ENCODE measurements around the gene RNF225. TPM values are rescaled to one million over a fixed set of nuclear protein-coding genes. Genes with fewer than 3 reads are reported as not detected.
"Not testable (repeated sequence)": the region's sequence is repeated elsewhere in the genome, so short reads cannot be mapped to it uniquely, and the experiment has no call there.

RNF225 gene
- total RNA-seq, 1 donor from 2014 or later, result 0.55 TPM

DNA sequence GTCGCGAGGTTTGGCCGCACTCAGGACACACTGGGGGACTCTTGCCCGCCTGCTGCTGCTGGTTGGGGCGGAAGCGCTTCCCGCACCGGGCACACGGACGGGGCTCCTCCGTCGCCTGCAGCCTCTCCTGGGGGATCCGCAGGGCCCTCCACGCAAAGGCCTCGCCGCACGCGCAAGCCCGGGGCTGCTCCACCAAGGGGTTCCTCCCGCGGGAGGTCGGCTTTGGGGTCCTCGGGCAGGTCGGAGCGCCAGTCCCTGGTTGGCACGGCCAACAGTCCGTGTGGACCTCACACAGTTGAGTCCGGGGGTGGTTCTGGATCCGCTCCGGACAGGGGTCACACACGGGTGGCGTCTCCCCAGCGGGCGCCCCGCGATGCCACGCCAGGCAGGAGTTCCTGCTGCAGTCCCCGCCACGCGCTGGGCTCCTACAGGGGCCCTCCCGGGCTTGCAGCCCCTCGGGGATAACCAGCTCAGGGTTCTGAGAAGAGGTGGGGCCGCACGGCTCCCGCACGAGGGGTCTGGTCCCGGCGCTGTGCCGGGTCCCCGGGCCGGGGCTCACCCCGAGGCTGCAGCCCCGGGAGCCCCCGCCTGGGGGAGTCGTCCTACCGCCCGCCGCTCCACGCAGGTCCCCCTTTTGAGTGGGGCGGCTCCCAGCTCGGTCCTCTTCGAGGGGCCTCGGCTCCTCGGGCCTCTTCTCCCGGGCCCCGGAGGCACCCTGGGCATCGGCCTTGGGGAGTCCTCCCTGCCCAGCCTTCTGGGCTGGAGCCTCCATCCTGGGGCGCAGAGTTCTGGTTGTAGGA, 26.7 kb upstream of the RNF225 start:
- intact Hi-C loops (cut with DNase I), result no loop called here
- H3K27me3 ChIP-seq, result no peaks in the 10 kb centered on the region
- H3K27ac ChIP-seq, result no peak overlapping the region
- DNase-seq (no peak), ATAC-seq (no peak)
- no peaks in the 10 kb centered on the region for H3K4me1 ChIP-seq
- no peaks in the 10 kb centered on the region for H3K9me3 ChIP-seq
- H3K4me3 ChIP-seq, result no peak overlapping the region
- H3K36me3 ChIP-seq, result no peaks in the 10 kb centered on the region
- TF ChIP-seq, protein P1, sequence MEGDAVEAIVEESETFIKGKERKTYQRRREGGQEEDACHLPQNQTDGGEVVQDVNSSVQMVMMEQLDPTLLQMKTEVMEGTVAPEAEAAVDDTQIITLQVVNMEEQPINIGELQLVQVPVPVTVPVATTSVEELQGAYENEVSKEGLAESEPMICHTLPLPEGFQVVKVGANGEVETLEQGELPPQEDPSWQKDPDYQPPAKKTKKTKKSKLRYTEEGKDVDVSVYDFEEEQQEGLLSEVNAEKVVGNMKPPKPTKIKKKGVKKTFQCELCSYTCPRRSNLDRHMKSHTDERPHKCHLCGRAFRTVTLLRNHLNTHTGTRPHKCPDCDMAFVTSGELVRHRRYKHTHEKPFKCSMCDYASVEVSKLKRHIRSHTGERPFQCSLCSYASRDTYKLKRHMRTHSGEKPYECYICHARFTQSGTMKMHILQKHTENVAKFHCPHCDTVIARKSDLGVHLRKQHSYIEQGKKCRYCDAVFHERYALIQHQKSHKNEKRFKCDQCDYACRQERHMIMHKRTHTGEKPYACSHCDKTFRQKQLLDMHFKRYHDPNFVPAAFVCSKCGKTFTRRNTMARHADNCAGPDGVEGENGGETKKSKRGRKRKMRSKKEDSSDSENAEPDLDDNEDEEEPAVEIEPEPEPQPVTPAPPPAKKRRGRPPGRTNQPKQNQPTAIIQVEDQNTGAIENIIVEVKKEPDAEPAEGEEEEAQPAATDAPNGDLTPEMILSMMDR (IDR thresholded peaks at IDR 0.05), result no peak

DNA sequence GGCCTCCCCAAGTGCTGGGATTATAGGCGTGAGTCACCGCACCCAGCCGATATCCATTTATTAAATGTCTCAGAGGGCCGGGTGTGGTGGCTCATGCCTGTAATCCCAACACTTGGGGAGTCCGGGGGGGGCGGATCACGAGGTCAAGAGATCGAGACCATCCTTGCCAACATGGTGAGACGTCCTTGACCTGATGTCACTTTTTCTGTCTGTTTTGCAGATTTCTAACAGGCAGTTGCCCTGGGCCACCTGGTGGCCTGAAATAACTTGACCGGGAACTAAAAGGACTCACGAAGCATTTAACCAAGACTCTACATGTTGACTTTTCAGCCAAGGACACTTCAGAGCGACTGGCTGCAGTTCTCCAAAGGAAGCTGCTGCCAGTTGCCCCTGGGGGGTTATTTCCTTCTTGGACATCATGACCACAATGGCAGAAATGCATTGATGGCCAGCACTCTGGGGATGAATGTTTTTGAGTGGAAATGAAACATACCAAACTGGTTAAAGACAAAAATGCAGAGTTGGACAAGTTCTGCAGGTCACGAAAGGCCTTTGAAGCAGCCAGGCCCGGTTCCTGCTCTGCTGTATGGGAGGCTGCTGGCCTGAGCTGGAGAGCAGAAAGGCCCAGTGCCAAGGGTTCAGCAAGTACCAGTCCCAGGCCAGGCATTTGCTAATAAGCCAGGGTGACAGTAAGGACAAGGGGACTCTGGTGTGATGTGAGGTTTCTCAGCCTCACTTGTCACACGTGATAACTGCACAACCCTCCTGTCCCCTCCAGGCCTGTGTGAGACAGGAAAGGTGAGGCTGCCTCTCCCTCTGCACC, 22.9 kb upstream of the RNF225 start:
- ATAC-seq (peak; percentile 80), DNase-seq (no peak)
- intact Hi-C loops (cut with DNase I), result no loop called here
- TF ChIP-seq, protein P1 (IDR thresholded peaks at IDR 0.05), result peak; percentile 18
- no peaks in the 10 kb centered on the region for H3K27me3 ChIP-seq
- no peaks in the 10 kb centered on the region for H3K9me3 ChIP-seq
- no peaks in the 10 kb centered on the region for H3K4me1 ChIP-seq
- H3K4me3 ChIP-seq, result no peak overlapping the region
- H3K36me3 ChIP-seq, result no peaks in the 10 kb centered on the region
- H3K27ac ChIP-seq, result peak overlapping the region; percentile 26

DNA sequence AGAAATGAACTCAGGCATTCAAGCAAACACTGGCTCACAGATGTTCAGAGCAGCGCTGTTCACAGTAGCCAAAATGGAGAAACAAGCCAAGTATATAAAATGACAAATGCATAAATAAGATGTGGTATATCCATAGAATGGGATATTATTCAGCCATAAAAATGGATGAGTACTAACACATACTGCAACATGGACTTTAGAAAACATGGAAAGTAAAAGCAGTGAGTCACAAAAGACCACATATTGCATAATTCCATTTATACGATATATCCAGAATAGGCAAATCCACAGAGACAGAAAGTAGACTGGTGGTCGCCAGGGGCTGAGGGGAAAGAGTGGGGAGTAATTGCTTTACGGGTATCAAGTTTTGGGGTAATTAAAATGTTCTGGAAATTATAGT, 21.3 kb upstream of the RNF225 start:
- TF ChIP-seq, protein P1 (IDR thresholded peaks at IDR 0.05), result no peak
- H3K4me3 ChIP-seq, result no peak overlapping the region
- intact Hi-C loops (cut with DNase I), result no loop called here
- no peaks in the 10 kb centered on the region for H3K9me3 ChIP-seq
- H3K36me3 ChIP-seq, result no peaks in the 10 kb centered on the region
- DNase-seq (no peak), ATAC-seq (no peak)
- no peak overlapping the region for H3K27ac ChIP-seq
- H3K27me3 ChIP-seq, result no peaks in the 10 kb centered on the region
- H3K4me1 ChIP-seq, result no peaks in the 10 kb centered on the region

DNA sequence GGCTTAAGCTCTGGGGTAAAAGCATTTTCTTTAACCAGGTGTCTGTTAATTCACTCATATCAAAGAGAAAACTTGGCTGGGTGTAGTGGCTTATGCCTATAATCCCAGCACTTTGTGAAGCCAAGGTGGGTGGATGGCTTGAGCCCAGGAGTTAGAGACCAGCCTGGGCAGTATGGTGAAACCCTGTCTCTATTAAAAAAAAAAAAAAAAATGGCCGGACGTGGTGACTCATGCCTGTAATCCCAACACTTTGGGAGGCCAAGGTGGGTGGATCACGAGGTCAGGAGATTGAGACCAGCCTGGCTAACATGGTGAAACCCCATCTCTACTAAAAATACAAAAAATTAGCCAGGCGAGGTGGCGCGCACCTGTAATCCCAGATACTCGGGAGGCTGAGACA, 18.7 kb upstream of the RNF225 start:
- intact Hi-C loops (cut with DNase I); H3K27me3 ChIP-seq; H3K4me1 ChIP-seq; H3K27ac ChIP-seq; H3K9me3 ChIP-seq; DNase-seq; ATAC-seq; H3K36me3 ChIP-seq; H3K4me3 ChIP-seq: not testable (repeated sequence)

DNA sequence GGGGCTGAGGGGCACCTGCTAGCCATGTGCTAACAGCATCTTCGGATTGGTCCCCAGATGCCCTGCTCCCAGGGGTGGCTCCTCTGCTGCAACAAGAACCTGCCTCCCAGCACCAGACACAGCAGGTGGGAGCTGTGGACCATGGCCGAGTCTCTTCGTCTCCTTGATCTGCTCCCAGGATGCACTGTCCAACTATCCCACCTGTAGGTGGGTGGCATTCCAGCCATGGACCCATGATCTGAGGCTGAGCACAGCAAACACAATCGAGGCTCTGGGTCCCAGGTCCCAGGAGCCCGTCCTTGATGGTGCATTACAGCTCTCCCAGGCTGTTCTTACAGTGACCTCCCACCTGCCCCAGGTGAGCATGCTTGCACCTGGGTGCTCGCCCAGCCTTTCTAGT, 16.2 kb upstream of the RNF225 start:
- Histone ChIP-seq H3K27me3 (no peaks in the 10 kb centered on the region), H3K4me1 (peaks cover 15% of the 10 kb centered on the region), H3K4me3 (no peak overlapping the region), H3K27ac (no peak overlapping the region), H3K36me3 (no peaks in the 10 kb centered on the region), H3K9me3 (no peaks in the 10 kb centered on the region)
- no peak for DNase-seq
- TF ChIP-seq, protein P1 (IDR thresholded peaks at IDR 0.05), result no peak
- ATAC-seq, result no peak
- intact Hi-C loops (cut with DNase I), result no loop called here

DNA sequence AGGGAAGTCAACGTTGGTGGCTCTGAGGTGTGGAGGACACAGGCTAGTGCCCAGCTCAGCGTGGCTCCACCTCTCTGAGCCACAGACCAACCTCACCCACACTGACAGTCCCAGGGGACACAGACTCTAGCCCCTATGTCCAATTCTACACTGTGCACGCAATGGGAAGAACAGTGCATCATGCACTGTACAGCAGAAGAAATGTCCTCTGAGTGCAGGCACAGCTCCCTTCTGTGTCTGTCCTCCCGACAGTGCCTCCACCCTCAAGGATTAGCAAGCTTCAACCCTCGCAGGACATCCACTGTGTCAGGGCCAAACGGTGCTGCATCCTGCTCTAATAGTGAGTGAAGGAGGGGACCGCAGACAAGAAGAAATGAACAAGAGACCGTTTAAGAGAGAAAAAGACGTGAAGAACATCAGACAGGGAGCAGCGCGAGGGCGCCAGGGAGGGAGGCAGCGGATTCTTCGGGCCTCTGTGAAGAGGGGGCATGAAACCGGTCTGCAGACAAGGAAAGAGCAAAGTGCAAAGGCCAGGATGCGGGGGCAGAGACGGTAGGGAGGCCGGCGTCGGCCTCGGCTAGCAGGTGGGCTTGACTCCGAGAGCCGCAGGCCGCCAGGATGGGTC, 15.3 kb upstream of the RNF225 start:
- DNase-seq, result no peak
- TF ChIP-seq, protein P1 (IDR thresholded peaks at IDR 0.05), result no peak
- no peaks in the 10 kb centered on the region for H3K36me3 ChIP-seq
- no peaks in the 10 kb centered on the region for H3K27me3 ChIP-seq
- peak overlapping the region; percentile 67 for H3K4me3 ChIP-seq
- H3K27ac ChIP-seq, result peak overlapping the region; percentile 92
- H3K9me3 ChIP-seq, result no peaks in the 10 kb centered on the region
- intact Hi-C loops (cut with DNase I), result no loop called here
- peaks cover 15% of the 10 kb centered on the region for H3K4me1 ChIP-seq
- ATAC-seq, result no peak
